H1 (cell line): Measurements from ENCODE around the gene CHD8. TPM values are rescaled to one million over a fixed set of nuclear protein-coding genes. Genes with fewer than 3 reads are reported as not detected.
A peak's percentile ranks its signal among the peaks of the same experiment; 100 is the strongest.

Experiments
- TAF1 ChIP-seq: IDR thresholded peaks from 2 replicates; pipeline ENCODE4 v1.6.1; 2011; ENCODE audit warnings: mild to moderate bottlenecking, low read depth, low read length
- polyA plus RNA-seq, 7 experiments: library from polyadenylated mRNA; depleted of rRNA in 3 of 7; stranded (reverse) in 5 of 7; unstranded in 2 of 7; fragments of >200 nt in 5 of 7; fragments of 200-250 nt in 2 of 7; gene quantifications; 1 replicate in 5 of 7; 2 replicates in 1 of 7; 4 replicates in 1 of 7; pipeline versions ENCODE4 v1.2.1 to v1.2.3, GENCODE V29; 2011 to 2013; ENCODE audit warnings: missing spikeins in 2 of 7, mixed read lengths in 2 of 7
- total RNA-seq: library from RNA; stranded (reverse); fragmentation: NEBNext Ultra II Directional; extraction: Animal tissue kit (Norgen Biotek cat#: 25700); gene quantifications from 2 replicates; pipeline ENCODE4 v1.2.1, GENCODE V29; 2021

The CHD8 gene
- total and polyA plus RNA-seq, 2 of the 8 experiments (the other 6 are each of a cell fraction or from before 2014, with no cell fraction given), result 88.3 to 140 TPM

GRCh38 chr14:21382886-21383847 lies 72.8 kb downstream of the CHD8 start (continued):
- TF ChIP-seq TAF1, result peak; percentile 49
- TF ChIP-seq, all 59 proteins: peak for 7
